GM12878 (cell line): ENCODE results near the gene SIVA1. TPM values are rescaled to one million over a fixed set of nuclear protein-coding genes. Genes with fewer than 3 reads are reported as not detected.

Source experiments
- ATAC-seq: fragments of 200-7000 bp; cut with Tn5 transposase; 3 replicates; pipeline ENCODE4 v1.9.1; 2020; ENCODE audit warnings: mild to moderate bottlenecking, moderate library complexity
- BruUV-seq: library from RNA; stranded (reverse); fragments of 400-500 nt; replicated peaks from 2 replicates; lab custom pipeline; 2021; lab: Mats Ljungman, UMichigan
- CTCF ChIA-PET: fragments of 300-600 bp; sonication (Branson Sonifier 250); formaldehyde crosslinking; extraction: SDS; loops from one replicate; lab custom pipeline; 2021; ENCODE audit warnings: inconsistent platforms; lab: Yijun Ruan, JAX
- POLR2A ChIA-PET: fragments of 350-600 bp; formaldehyde crosslinking; extraction: SDS; loops from one replicate; lab custom pipeline; 2021; ENCODE audit warnings: inconsistent platforms; lab: Charles Lee
- RAD21 ChIA-PET: fragments of 300-600 bp; sonication (Branson Sonifier 250); formaldehyde crosslinking; loops from one replicate; lab custom pipeline; 2023; ENCODE audit warnings: antibody characterized with exemption; ENCODE audit not compliant: unreplicated experiment; lab: Charles Lee
- SMC1A ChIA-PET: fragments of 300-600 bp; sonication (Branson Sonifier 250); formaldehyde crosslinking; loops from one replicate; lab custom pipeline; 2023; ENCODE audit not compliant: unreplicated experiment, uncharacterized antibody; lab: Charles Lee
- DNase-seq: peaks from one replicate; pipeline ENCODE4 v3.0.0-alpha.2; 2011; ENCODE audit warnings: low read depth, low spot score
- FAIRE-seq: peaks from 3 replicates; lab custom pipeline; 2011; peaks lifted over from hg19 to GRCh38; lab: Jason Lieb, UNC
- H2AFZ ChIP-seq: 2 replicates; pipeline ENCODE4 v1.6.0; 2011; ENCODE audit warnings: low read depth, low read length, control low read depth; ENCODE audit not compliant: control insufficient read depth
- H3K27ac ChIP-seq: 2 replicates; pipeline ENCODE4 v1.5.1; 2011; ENCODE audit warnings: control low read depth; ENCODE audit not compliant: control insufficient read depth, insufficient read depth
- H3K27me3 ChIP-seq, 2 experiments: replicated peaks in 1 of 2; 2 replicates each; pipeline versions ENCODE4 v1.6.0 to v1.6.1; 2011; ENCODE audit warnings: low read length in 1 of 2; ENCODE audit not compliant: control insufficient read depth in 2 of 2, insufficient read depth in 2 of 2
- H3K36me3 ChIP-seq, 2 experiments: 2 replicates each; pipeline ENCODE4 v1.5.1; 2011; ENCODE audit warnings: low read length in 1 of 2; ENCODE audit not compliant: control insufficient read depth in 2 of 2, insufficient read depth in 2 of 2
- H3K4me1 ChIP-seq: 2 replicates; pipeline ENCODE4 v1.6.1; 2011; ENCODE audit warnings: mild to moderate bottlenecking, low read length, moderate library complexity, mixed read lengths; ENCODE audit not compliant: control insufficient read depth, insufficient read depth
- H3K4me2 ChIP-seq: 2 replicates; pipeline ENCODE4 v1.6.0; 2011; ENCODE audit warnings: control low read depth; ENCODE audit not compliant: control insufficient read depth, insufficient read depth
- H3K4me3 ChIP-seq: fragments of 200-600 bp; sonication (generic); 2 replicates; pipeline ENCODE4 v1.5.1; 2016
- H3K79me2 ChIP-seq: 2 replicates; pipeline ENCODE4 v1.6.0; 2011; ENCODE audit warnings: low read length; ENCODE audit not compliant: control insufficient read depth, insufficient read depth
- H3K9ac ChIP-seq: 2 replicates; pipeline ENCODE4 v1.8.0; 2011; ENCODE audit warnings: low read length, control low read depth, mixed read lengths; ENCODE audit not compliant: control insufficient read depth, insufficient read depth
- H3K9me3 ChIP-seq: replicated peaks from 3 replicates; pipeline ENCODE4 v1.5.1; 2011; ENCODE audit warnings: mild to moderate bottlenecking, low read length; ENCODE audit not compliant: control insufficient read depth, insufficient read depth
- H4K20me1 ChIP-seq: 2 replicates; pipeline ENCODE4 v1.6.0; 2011; ENCODE audit not compliant: control insufficient read depth, insufficient read depth
- CHD4 ChIP-seq: fragments of 200-600 bp; sonication (generic); IDR thresholded peaks from 2 replicates; pipeline ENCODE4 v1.6.1; 2016; ENCODE audit warnings: mild to moderate bottlenecking
- CUX1 ChIP-seq: IDR thresholded peaks from 2 replicates; pipeline ENCODE4 v1.6.1; 2012; ENCODE audit warnings: improper control_type of control experiment, low read depth, low read length; ENCODE audit not compliant: insufficient replicate concordance
- NRF1 ChIP-seq: conservative IDR thresholded peaks from 2 replicates; pipeline ENCODE4 v1.6.1; 2011; ENCODE audit warnings: mild to moderate bottlenecking, low read depth, low read length, improper control_type of control experiment
- RELA ChIP-seq: fragments of 450-650 bp; IDR thresholded peaks from 2 replicates; pipeline ENCODE4 v1.8.0; 2014; ENCODE audit warnings: borderline replicate concordance; ENCODE audit not compliant: partially characterized antibody
- SMARCA5 ChIP-seq: fragments of 450-650 bp; IDR thresholded peaks from 2 replicates; pipeline ENCODE4 v1.6.1; 2017; ENCODE audit warnings: mild to moderate bottlenecking
- ZZZ3 ChIP-seq: IDR thresholded peaks from 2 replicates; pipeline ENCODE4 v1.6.1; 2011; ENCODE audit warnings: low read depth; ENCODE audit not compliant: control insufficient read depth, insufficient read length
- WGBS: methylation state at CpG from one replicate; pipeline ENCODE4 v1.1.6; 2016; ENCODE audit warnings: low lambda C conversion rate; ENCODE audit not compliant: insufficient replicate concordance, insufficient coverage; ENCODE audit errors: missing lambda C conversion rate; 5-methylcytosine and 5-hydroxymethylcytosine counted together
- in situ Hi-C: fragments of 300-500 bp; cut with MboI; formaldehyde crosslinking; loops from 9 replicates; pipeline ENCODE4 v1.14.3; 2018; ENCODE audit warnings: mixed read lengths
- intact Hi-C: fragments of 100-400 bp; cut with micrococcal nuclease; formaldehyde crosslinking; loops from one replicate; pipeline ENCODE4 v1.14.2; 2022; ENCODE audit not compliant: unreplicated experiment
- polyA plus RNA-seq, 11 experiments: library from polyadenylated mRNA; depleted of rRNA in 4 of 11; unstranded in 6 of 11; stranded (reverse) in 5 of 11; fragments of >200 nt; fragmentation: Nextera tagmentation in 4 of 11; fragmentation: Illumina TruSeq in 1 of 11; extraction: Ambion mirVana in 4 of 11; extraction: Trizol in 1 of 11; gene quantifications; 1 replicate in 1 of 11; 2 replicates in 10 of 11; pipeline versions ENCODE4 v1.2.1 to v1.2.3, GENCODE V29; 2011 to 2016; ENCODE audit warnings: inconsistent platforms in 2 of 11, missing spikeins in 2 of 11, low read depth in 1 of 11
- total RNA-seq, 4 experiments: library from RNA; depleted of rRNA in 3 of 4; stranded (reverse); fragments of >200 nt in 3 of 4; fragmentation: Illumina TruSeq in 1 of 4; extraction: Trizol in 1 of 4; gene quantifications; 2 replicates each; pipeline versions ENCODE4 v1.2.1 to v1.2.3, GENCODE V29; 2013 to 2021
- TF ChIP-seq, protein P1 (sequence below): fragments of 150-350 bp; IDR thresholded peaks from 2 replicates; pipeline ENCODE4 v1.6.1; 2016; ENCODE audit warnings: low read depth, low read length

Gene SIVA1
- total and polyA plus RNA-seq, 10 of the 15 experiments (the other 5 are each of a cell fraction or from before 2014, with no cell fraction given) = 4.6 to 282 (median 106) TPM

DNA sequence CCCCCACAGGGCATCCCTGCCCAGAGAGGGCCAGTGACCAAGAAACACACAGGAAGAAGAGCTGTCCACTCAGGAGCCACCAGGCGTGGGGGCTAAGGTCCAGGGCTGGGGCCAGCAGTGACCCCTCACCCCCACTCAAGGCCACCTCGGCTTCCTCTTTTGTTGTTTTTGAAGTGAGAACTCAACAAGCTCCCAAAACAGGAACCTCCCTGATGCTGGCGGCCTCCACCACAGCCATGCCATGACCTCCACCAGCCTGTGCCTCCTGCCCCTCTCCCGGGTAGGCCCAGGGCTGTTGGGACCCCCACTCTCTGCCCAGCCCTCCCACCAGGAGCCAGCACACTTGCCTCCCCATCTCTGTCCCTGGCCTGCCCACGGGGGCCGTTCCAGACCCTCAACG lies 34.8 kb downstream of the SIVA1 start:
- in situ Hi-C loops (no loop called here), intact Hi-C loops (no loop called here)
- H3K4me3 ChIP-seq = no peak overlapping the region
- no peak overlapping the region for H3K9ac ChIP-seq
- no peak overlapping the region for H2AFZ ChIP-seq
- FAIRE-seq = no peak
- RAD21 ChIA-PET = no interaction called here
- DNase-seq = no peak
- H3K36me3 ChIP-seq = peaks cover 0 to 8% of the 10 kb centered on the region in 2 experiments; a peak in 2 of 4 replicates
- CTCF ChIA-PET = no interaction called here
- H3K27ac ChIP-seq = no peak overlapping the region
- POLR2A ChIA-PET = no interaction called here
- no TSS peak for BruUV-seq
- H3K79me2 ChIP-seq = peaks cover 4% of the 10 kb centered on the region
- TF ChIP-seq SMARCA5 = no peak
- TF ChIP-seq, protein P1, sequence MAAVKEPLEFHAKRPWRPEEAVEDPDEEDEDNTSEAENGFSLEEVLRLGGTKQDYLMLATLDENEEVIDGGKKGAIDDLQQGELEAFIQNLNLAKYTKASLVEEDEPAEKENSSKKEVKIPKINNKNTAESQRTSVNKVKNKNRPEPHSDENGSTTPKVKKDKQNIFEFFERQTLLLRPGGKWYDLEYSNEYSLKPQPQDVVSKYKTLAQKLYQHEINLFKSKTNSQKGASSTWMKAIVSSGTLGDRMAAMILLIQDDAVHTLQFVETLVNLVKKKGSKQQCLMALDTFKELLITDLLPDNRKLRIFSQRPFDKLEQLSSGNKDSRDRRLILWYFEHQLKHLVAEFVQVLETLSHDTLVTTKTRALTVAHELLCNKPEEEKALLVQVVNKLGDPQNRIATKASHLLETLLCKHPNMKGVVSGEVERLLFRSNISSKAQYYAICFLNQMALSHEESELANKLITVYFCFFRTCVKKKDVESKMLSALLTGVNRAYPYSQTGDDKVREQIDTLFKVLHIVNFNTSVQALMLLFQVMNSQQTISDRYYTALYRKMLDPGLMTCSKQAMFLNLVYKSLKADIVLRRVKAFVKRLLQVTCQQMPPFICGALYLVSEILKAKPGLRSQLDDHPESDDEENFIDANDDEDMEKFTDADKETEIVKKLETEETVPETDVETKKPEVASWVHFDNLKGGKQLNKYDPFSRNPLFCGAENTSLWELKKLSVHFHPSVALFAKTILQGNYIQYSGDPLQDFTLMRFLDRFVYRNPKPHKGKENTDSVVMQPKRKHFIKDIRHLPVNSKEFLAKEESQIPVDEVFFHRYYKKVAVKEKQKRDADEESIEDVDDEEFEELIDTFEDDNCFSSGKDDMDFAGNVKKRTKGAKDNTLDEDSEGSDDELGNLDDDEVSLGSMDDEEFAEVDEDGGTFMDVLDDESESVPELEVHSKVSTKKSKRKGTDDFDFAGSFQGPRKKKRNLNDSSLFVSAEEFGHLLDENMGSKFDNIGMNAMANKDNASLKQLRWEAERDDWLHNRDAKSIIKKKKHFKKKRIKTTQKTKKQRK = no peak
- TF ChIP-seq ZZZ3 = no peak
- no peak for TF ChIP-seq NRF1
- no peak for TF ChIP-seq RELA
- TF ChIP-seq CHD4 = no peak
- TF ChIP-seq CUX1 = no peak
- SMC1A ChIA-PET = no interaction called here
- no peak for ATAC-seq
- peaks cover 3% of the 10 kb centered on the region; the same call in 1 of the 2 replicates for H4K20me1 ChIP-seq
- H3K27me3 ChIP-seq = no peaks in the 10 kb centered on the region
- no peak overlapping the region for H3K4me2 ChIP-seq
- 86% methylated on average over 7 of the region's 7 CpGs for WGBS
- H3K9me3 ChIP-seq = no peaks in the 10 kb centered on the region
- no peaks in the 10 kb centered on the region for H3K4me1 ChIP-seq
